ENCODE data around the gene PRUNE1.

DNA sequence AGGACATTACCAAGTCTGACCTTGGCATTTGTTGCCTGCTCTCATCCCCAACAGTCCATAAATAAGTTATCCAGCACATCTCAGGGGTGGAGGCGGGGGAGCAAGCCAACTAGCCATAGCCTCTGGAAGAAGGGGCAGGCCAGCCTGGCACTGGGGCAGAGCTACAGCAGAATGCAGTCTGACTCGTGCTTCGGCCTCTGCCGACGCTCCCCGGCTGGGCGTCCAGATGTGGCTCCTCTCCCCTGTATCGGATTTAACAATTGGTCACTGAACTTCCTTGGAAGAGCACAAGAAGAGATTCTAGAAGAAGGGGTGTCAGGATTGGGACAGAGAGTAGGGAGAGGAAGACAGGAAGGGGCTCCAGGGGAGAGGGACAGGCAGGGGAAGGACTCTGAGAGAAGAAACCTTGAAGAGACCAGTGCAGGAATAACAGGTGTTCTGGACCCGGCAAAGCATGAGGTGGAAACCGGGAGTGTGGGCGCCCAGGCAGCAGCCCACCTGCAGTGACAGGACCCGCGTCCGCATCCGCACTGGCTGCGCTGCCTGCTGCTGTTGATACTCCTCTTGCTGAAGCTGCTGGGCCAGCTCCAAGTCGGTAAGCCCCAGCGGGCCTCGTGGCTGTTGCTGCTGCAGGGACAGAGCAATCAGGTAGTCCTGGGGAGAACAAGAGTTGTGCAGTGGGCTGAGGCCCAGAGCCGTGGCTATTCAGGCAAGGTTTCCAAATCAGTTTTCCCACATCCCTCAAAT, 10.9 kb upstream of the PRUNE1 start:
- TF ChIP-seq, protein P1, sequence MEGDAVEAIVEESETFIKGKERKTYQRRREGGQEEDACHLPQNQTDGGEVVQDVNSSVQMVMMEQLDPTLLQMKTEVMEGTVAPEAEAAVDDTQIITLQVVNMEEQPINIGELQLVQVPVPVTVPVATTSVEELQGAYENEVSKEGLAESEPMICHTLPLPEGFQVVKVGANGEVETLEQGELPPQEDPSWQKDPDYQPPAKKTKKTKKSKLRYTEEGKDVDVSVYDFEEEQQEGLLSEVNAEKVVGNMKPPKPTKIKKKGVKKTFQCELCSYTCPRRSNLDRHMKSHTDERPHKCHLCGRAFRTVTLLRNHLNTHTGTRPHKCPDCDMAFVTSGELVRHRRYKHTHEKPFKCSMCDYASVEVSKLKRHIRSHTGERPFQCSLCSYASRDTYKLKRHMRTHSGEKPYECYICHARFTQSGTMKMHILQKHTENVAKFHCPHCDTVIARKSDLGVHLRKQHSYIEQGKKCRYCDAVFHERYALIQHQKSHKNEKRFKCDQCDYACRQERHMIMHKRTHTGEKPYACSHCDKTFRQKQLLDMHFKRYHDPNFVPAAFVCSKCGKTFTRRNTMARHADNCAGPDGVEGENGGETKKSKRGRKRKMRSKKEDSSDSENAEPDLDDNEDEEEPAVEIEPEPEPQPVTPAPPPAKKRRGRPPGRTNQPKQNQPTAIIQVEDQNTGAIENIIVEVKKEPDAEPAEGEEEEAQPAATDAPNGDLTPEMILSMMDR (IDR thresholded peaks at IDR 0.05): no peak
- TF ChIP-seq POLR2A (IDR thresholded peaks at IDR 0.05): no peak

Measured in Peyer's patch (tissue), 4 donors.